Stimulated activated CD8-positive, alpha-beta memory T cell treated with anti-CD3 and anti-CD28 coated beads, Interleukin-15, amount 100 ng/mL, for 4 hours (primary cell): ENCODE results near the gene HMBS.
"Not testable (repeated sequence)": the region's sequence is repeated elsewhere in the genome, so short reads cannot be mapped to it uniquely, and the experiment has no call there.

Source experiments
- DNase-seq, 2 donors: peaks; one replicate each; pipeline ENCODE4 v3.0.0-alpha.2; 2020; ENCODE audit warnings: low read depth in 2 of 2

HMBS gene

DNA sequence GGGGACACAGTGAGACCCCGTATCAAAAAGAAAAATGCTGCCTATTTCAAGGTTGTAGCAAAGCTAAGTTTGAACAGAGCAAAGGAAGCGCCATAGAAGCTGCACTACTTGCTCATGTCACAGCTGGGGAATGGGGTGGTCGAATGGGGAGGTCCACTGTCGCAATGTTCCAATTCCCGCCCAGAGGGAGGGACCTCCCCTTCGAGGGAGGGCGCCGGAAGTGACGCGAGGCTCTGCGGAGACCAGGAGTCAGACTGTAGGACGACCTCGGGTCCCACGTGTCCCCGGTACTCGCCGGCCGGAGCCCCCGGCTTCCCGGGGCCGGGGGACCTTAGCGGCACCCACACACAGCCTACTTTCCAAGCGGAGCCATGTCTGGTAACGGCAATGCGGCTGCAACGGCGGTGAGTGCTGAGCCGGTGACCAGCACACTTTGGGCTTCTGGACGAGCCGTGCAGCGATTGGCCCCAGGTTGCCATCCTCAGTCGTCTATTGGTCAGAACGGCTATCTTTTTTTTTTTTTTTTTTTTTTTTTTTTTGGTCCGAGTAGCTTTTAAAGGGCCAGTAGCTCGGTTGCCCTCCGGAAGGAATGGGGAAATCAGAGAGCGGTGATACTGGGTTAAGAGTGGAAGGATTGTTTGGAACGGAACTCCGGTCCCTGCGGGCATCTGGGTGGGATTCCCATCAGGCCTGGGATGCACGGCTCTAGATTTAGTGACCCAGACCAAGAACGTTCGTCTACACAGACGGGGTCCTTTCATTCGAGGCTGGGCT, at the start of gene HMBS:
Gene HMBS, plus strand, starts transcription at position 219 of the 774 bp plus-strand sequence. Its CDS starts 153 bp downstream, at position 372.
- DNase-seq, result peak; percentile 84 to 87

DNA sequence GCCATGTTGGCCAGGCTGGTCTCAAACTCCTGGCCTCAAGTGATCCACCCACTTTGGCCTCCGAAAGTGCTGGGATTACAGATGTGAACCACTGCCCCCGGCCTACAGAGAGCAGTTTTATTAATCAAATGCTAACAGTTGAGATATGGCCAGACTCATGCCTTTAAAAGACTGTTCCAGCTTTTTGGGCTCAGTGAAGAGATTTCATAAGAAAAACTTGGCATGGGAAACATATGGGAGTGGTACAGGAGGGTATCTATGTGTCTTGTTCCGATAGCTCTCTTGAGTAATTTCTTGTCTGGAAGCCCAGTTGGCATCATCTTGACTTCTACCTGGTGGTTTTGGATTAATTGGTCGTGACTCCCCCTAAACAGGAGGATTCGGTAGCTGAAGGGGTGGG, 45.8 kb upstream of the HMBS start:
- DNase-seq, result no peak

DNA sequence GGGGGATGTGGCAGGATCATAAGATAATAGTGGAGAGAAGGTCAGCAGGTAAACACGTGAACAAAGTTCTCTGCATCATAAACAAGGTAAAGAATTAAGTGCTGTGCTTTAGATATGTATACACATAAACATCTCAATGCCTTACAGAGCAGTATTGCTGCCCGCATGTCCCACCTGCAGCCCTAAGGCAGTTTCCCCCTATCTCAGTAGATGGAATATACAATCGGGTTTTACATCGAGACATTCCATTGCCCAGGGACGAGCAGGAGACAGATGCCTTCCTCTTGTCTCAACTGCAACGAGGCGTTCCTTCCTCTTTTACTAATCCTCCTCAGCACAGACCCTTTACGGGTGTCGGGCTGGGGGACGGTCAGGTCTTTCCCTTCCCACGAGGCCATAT, 45.2 kb upstream of the HMBS start:
- not testable (repeated sequence) for DNase-seq

DNA sequence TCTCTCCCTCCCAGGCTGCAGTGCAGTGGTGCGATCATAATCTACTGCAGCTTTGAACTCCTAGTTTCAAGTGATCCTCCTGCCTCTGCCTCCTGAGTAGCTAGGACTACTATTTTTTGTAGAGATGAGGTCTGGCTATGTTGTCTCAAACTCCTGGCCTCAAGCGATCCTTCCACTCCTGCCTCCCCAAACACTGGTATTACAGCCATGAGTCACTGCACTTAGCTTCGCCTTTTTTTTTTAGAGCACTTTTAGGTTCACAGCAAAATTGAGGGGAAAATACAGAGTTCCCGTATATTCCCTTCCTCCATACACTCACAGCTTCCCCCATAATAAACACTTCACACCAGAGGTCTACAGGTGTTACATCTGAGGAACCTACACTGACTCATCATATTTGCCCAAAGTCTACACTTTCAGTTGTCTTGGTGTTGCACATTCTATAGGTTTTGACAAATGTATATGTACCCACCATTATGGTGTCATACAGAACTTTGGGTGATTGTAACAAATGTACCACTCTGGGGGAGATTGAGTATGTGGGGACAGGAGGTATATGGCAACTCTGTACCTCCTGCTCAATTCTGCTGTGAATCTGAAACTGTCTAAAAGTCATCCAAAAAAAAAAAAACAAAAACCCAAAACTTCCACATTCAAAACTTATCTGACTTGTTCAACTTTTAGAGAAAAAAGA, 42.7 kb upstream of the HMBS start:
- no peak for DNase-seq

DNA sequence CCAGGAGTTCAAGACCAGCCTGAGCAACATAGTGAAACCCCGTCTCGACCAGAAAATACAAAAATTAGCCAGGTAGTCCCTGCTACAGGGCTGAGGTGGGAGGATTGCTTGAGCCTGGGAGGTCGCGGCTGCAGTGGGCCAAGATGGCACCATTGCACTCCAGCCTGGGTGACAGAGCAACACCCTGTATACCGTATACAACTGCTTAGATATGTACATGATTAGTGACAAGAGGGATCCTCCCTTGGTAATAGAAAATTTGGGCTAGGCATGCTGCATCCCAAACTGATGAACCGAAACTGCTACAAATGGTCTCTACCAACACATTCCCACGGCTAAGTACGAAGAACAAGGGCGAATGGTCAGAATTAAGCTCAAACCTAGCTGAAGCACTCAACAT, 41.8 kb upstream of the HMBS start:
- DNase-seq, result no peak

DNA sequence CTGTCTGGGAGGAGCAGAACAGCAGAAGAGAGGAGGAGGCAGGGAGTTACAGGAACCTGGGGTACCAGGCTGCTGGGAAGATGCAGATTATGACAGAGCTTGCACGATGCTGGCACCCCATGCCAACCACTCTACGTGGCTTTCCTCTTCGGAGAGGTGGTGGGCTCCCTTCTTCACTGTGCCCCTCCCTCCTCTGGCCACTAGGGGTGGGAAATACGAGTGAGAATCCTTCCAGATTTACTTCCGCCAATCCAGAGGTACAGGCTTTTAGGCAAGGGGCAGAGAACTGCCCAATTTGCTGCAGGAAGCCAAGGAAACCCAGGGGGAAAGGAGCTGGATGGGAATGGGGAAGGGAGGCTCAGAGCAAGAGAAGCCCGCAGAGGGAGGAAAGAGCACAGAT, 40.0 kb upstream of the HMBS start:
- no peak for DNase-seq

DNA sequence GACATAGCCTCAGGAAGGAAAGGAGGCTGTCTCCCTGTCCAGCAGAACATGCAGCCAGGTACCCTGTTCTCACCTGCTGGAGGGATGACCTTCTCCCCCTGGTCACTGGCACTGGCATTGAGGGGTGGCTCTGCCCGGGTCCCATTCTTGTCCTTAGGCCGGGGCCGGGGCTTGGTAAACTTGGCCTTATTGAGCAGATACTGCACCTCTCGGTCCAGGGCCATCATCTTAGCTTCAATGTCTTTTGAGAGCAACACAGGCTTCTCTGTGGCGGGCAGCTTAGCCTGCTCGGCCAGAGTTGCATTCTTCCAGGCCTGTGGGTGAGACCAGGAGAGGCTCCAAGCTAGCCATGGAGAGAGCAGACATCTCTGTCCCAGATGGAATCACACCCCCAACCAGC, 38.2 kb upstream of the HMBS start:
- DNase-seq, result no peak

DNA sequence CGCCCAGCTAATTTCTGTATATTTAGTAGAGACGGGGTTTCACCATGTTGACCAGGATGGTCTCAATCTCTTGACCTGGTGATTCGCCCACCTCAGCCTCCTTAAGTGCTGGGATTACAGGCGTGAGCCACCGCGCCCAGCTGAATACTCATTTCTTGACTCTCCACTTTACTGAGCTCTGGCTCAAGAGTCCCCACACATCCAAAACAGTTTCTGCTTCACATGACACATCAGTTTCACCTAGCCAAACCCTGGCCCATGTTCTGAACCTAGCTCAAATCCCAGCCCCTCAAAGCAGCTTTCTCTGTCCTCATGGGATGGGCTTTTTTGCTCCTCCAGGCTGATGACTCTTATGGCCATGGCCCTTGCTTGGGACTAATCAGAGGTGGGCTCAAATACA, 37.5 kb upstream of the HMBS start:
- no peak for DNase-seq

DNA sequence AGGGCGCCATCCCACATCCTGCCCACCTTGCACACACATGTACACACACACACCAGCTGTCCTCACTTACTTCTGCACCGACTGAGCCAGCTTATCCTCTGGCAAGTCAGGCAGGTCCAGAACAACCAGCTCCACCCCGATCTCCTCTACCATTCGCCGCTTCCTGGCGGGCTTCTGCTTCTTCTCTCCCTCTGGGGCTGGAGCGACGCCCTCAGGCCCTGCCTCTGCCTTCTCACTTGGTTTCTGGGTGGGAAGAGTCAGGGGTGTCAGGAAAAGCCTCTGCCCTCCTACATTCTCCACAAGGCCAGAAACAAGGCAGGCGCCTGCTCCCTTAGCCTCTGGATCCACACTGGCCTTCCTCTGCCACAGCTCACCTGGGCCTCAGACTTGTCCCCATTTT, 36.0 kb upstream of the HMBS start:
- DNase-seq, result no peak

DNA sequence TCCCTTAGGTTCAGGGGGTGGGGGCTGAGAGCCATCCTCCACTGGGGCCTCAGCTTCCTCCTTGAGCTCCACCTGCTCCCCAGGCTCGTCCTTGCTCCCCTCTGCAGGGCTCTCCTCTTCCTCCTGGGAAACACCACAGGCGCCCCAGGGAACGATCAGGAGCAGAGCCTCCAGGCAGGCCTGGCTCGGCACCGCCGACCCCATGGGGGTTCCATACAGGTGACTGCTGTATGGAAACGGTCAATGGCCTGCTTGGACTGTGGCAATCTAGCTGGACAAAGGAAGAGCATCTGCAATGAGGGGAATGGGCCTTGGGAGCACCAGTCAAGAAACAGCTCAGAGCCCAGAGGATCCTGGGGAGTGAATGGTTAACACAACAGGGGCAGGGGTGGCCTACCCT, 35.6 kb upstream of the HMBS start:
- no peak for DNase-seq

DNA sequence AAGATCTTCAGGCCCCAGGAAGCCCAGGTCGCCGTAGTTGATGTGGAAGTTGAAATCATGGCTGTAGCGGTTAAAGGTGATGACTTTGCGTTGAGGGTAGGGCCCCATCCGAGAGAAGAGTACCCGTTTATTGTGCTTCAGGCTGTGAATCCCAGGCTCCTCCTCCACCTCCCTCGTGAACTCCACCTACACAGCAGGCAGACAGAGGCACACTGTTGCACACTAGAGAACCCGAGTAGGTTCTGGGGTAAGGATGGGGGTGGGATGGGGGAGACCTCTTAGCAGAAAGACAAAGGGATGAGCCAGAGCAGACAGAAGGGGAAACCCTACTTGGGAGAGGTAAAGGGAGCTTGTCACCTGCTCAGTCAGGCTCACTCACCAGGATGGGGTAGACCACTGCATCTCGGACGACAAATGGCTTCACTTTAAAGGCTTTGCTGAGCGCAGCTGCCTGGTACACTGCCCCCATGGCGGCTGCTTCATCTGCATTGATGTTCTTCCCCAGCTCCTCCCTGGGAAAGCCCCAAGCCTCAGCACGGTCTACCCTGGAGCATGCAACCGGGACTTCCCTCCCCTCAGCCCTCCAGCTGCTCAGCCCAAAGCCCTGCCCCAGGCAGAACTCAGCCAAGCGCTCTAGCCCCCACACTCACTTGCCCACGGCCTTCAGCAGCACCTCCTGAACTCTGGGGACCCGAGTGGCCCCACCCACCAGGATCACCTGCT, 33.1 kb upstream of the HMBS start:
- no peak for DNase-seq

DNA sequence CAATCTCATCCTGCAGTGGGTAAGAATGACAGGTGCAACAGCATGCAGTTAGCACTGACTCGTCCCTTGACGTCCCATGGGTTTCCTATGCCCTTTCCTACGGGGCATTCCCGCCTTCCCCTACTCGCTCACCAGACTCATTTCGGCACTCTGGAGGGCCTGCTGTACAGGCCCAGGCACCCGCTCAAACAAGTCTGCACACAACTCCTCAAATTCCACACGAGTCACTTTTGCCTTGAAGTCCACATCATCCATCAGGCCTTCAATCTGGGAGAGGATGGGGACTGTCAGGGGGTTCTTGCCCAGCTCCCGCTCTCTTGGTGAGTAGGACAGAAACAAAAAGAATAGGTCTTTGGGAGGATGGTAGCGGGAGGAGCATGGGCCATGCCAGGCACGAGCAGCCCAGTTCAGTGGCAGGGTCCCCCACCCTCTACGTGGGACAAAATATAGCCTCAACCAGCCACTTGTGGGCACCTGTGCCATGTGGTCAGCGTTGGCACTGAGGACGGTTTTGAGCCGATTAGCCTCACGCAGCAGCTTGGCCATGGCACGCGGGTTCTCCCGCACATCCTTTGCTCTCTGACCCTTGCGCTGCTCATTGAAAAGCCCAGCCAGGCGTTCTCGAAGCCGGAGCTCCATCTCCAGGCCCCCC, 32.4 kb upstream of the HMBS start:
- DNase-seq, result no peak

DNA sequence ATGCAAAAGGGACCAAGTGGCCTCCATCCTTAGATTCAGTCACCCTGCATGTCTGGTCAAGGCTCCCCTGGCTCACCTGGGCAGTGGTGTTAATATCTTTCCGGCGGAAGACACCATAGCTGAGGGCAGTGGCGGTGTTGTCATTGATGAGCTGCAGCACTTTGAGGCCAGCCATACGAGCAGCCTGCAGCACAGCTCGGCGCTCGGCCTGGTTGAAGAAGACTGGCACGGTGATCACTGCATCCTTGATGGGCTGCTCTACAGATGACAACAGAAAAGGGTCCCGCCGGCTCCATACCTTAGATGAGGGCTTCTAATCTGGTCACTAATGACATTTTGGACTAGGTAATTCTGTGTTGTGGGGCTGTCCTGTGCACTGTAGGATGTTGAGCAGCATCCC, 30.3 kb upstream of the HMBS start:
- no peak for DNase-seq

DNA sequence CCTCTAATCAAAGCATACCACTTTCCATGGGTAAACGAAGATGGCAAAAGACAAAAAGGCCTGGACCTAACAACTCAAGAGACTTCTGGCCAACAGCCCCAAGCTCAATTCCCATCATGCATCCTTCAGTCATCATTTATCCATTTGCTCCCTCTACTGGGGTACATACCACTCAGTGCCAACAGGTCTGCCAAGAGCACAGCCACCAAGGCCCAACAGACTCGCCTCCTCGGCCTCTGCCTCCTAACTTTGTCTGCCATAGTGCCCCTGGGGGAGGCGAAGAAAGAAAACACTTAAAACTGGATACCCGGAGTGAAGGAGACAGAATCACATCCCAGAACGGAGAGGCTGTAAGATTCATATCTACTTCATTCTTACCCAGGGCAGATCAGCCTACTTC, 28.8 kb upstream of the HMBS start:
- DNase-seq, result no peak

DNA sequence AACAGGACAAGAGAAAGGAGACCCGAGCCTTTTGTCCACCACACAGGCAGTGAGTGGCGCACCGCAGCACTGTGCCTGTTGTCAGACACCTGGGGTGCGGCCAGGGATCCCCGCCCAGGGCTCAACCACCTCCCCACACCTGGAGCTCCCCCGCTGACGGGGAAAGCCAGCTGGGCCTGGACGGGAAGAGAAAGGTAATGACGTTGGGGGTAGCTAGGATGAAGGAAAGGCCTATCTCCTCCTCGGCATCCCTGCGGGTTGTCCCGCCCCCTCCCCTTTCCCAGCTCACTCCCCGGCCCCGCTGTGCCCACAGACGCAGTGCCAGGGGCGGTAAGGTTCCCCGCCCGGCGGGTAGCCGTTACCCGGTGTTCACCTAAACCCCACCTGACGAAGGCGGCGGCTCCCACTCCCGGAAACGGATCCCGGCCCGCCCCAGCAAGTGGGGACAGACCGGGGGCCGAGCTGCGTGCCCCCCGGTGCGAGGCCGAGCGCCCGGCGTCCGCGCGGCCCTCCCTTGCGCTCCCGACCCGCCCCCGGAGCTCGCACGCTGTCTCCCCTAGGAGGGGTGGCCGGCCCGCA, 28.2 kb upstream of the HMBS start:
- DNase-seq, result peak; percentile 18 to 21

DNA sequence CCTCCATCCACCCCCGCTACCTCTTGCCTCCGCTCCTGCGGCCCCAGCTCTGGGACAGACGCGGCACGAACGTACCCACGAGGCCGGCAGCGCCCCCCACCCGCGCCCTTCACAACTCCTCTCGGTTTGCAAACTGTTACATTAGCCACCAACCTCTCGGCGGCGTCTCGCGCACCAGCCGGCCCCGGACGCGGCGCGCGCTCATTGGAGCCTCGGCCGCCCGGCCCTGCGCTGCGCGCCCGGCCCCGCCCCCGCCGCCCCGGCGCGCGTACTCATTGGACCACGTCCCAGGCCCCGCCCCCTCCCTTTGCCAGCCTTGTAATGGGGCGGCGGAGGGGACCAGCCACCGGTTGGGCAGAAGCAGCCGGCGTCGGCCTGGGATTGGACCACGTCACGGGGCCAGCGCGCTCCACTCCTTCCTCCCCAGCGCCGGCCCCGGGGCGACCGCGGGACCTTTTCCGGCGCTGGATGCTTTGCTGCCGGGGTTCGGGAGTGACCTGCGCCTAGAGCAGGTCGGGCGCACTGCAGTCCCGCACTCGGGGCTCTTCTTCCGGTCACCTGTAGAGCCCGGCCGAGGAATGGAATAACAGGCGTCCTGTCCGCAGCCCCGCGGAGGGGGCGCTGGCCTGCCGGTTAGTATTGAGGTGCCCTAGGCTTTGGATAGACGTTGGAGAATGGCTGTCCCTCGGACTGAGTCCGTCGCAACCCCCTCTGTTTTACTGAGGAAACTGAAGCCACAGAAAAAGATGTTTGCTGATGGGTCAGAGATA, 27.5 kb upstream of the HMBS start, which contains the start of gene HYOU1:
Gene HYOU1, minus strand, starts transcription at position 206 of the 770 bp plus-strand sequence. CDS start 1,045 bp downstream, outside the sequence.
- DNase-seq, result peak; percentile 96 to 98

DNA sequence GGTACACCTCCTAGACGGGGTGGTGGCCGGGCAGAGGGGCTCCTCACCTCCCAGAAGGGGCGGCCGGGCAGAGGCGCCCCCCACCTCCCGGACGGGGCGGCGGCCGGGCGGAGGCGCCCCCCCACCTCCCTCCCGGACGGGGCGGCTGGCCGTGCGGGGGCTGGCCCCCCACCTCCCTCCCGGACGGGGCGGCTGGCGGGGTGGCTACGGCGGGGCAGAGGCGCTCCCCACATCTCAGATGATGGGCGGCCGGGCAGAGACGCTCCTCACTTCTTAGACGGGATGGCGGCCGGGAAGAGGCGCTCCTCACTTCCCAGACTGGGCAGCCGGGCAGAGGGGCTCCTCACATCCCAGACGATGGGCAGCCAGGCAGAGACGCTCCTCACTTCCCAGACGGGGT, 25.6 kb upstream of the HMBS start:
- not testable (repeated sequence) for DNase-seq

DNA sequence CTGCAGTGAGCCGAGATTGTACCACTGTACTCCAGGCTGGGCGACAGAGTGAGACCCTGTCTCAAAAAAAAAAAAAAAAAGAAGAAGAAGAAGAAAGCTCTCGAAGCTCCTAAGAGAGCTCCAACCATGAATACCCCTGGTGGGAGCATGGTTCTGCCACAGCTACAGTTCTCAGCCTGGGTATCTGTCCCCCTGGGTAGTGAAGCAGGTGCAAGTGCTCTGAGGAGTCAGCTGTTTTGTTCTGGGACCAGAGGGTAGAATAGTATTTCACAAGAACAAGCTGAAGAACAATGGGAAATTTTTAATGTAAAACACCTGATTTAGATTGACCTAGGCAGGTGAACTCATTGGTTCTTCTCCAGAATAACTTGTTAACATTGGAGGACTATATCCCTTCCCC, 23.4 kb upstream of the HMBS start:
- DNase-seq, result no peak

DNA sequence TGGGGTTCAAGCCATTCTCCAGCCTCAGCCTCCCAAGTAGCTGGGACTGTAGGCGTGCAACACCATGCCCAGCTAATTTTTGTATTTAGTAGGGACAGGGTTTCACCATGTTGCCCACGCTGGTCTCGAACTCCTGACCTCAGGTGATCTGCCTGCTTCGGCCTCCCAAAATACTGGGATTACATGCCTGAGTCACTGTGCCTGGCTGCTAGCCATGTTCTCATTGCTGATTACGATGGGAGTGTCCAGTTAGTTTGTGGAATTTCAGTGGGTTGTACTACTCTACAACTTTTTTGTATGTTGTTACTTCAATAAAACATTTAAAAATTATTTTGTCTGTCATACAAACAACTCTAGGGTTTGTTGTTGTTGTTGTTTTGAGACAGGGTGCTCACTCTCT, 21.9 kb upstream of the HMBS start:
- no peak for DNase-seq

DNA sequence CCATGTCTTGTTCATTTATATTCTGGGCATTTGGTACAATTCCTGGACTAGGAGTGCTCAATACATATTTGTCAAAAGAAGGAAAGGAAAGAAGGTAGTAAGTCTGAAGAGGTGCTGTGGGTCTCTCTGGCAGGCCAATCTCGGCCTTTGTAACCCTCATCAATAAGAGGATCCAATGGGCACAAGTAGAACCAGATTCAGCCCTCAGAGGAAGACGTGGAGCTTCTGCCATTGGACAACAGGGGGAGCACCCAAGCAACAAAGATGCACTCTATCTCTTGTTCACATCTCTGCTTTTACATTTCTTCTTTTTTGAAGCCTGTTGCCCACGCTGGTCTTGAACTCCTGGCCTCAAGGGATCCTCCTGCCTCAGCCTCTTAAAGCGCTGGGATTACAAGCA, 19.3 kb upstream of the HMBS start:
- no peak for DNase-seq
